GM10248 (cell line): ENCODE measurements around the gene ZNF302.

Experiments
- CTCF ChIA-PET: fragments of 300-600 bp; sonication (Branson Sonifier 250); formaldehyde crosslinking; extraction: SDS; loops from one replicate; lab custom pipeline; 2021; ENCODE audit warnings: antibody characterized with exemption; lab: Yijun Ruan, JAX
- POLR2A ChIA-PET: fragments of 350-650 bp; sonication (Branson Sonifier 250); formaldehyde crosslinking; extraction: SDS; loops from one replicate; lab custom pipeline; 2020; ENCODE audit warnings: antibody characterized with exemption; lab: Yijun Ruan, JAX
- DNase-seq: peaks from one replicate; pipeline ENCODE4 v3.0.0; 2012; ENCODE audit errors: extremely low spot score
- CTCF ChIP-seq: IDR thresholded peaks from 2 replicates; pipeline ENCODE4 v1.5.1; 2012; ENCODE audit warnings: mild to moderate bottlenecking, low read depth; ENCODE audit errors: extremely low read depth, missing control alignments, control extremely low read depth

The ZNF302 gene

DNA sequence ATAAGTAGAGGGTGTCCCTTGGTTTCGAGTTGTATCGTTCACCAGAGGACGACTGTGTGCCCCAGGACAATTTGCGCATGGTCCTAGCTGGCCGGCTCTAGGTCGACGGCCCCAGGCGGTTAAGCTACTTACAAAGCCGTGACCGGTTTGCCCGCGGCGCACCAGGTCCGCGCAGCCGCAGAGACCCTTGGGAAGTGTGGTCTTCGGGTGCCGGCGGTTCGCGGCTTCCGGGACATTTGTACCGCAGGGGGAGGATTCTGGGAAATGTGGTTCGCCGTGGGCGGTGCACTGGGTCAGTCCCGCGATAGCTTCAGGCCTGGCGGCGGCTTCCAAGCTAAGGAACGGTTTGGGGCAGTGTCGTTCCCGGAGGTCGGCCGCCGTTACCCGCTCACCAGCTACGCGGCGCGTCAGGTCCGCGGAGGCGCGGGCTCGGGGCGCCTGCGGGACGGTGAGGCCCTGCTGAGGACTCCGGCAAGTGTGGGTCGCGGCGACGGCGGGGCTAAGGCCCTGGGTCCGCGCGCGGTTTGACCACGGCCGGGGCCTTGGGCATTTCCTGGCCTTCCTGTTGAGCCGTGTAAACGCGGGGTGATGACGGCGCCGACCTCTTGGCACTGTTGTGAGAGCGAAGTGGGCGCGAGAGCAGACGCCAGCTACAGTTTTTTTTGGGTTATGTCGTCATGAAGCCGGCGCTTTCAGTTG is at the start of gene ZNF302:
Gene ZNF302 (plus strand): TSS at position 293 of the 699 bp plus-strand sequence. CDS start 1,127 bp downstream, outside the sequence.
- ChIA-PET CTCF (interaction anchor here (1.2 kb wide), 1 partner anchor 15 kb away, joined by 3 read pairs; no protein-coding TSS in a partner anchor), POLR2A (no interaction called here)
- DNase-seq = peak; percentile 93
- TF ChIP-seq CTCF = no peak

DNA sequence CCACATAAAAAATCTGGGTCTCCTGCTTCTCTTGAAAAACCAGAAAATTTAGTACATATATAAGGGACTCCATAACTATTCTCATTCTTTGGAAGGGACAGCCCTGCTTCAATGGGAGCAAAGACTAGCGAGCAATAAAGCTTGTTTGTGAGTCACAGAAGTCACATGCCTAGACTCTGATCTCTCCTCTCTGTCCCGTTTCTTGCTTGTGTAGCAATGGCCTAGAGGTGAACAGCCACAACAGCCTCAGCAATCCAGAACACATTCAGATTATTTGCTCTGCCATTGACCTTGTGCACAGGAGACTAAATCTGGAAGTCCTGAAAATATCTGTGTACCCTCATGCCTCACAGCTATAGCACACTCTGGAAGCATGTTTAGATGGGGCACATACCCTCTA is 43.7 kb upstream of the ZNF302 start:
- ChIA-PET POLR2A (no interaction called here), CTCF (interaction anchor here (1.5 kb wide), 1 partner anchor 11 kb away, joined by 3 read pairs; no protein-coding TSS in a partner anchor)
- no peak for TF ChIP-seq CTCF
- DNase-seq = no peak

DNA sequence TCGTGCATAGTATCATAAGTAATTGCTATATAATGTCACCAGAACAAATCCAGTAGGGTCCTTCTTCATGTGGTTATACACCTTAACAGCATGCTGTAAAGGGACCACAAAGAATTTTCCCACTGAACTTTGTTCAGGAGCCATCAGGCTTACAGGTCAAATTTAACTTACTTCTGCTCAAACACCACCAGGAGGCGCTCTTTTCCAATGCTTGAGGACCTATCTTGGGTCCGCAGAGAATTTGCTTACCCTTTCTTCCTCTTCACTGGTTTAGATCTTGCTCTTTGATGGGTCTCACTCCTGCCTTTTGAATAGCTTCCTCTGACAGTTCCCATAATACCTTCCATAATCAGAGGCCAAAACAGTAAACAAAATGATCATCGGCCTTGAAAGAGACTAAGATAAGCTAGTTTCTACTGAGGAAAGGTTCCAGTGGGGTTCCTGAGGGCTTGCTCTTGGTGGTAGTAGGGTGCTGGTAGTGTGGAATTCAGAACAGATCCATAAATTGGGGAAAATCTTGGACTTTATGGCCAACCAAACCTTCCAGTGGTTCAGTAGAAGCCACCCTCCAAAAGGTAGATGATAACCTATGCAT is 37.9 kb upstream of the ZNF302 start:
- CTCF ChIA-PET = interaction anchor here (0.6 to 5.4 kb wide), 19 partner anchors 13 to 496 kb away, joined by 3 to 54 read pairs (median 5); no protein-coding TSS in a partner anchor
- POLR2A ChIA-PET = no interaction called here
- peak; percentile 72 for TF ChIP-seq CTCF
- peak; percentile 43 for DNase-seq

- ChIA-PET CTCF (interaction anchor here (1.4 to 5.4 kb wide), 2 partner anchors 68 to 493 kb away, joined by 4 to 54 read pairs; no protein-coding TSS in a partner anchor), POLR2A (no interaction called here)
- DNase-seq = no peak
- no peak for TF ChIP-seq CTCF
Measured at GRCh38 chr19:34642241-34642640, 35.2 kb upstream of the ZNF302 start.

DNA sequence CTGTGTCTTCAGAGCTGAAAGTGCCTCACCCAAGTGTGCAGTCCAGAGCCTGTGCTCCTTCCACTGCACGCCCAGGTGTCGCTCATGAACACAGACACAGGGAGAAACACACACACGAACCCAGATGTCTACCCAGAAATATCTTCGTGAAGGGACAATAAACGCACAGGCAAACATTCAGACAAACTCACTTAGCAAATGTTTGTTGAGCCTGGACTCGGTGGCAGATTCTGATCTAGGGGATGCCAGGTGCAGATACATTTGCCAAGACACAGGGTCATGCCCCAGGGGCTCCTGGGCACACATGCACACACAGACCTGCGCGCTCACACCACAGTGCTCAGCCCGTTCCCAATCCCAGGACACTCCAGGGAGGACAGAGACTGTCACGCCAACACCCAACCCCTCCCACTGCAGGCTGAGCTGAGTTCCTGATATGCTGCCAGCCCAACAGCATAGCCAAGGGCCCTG is 32.5 kb upstream of the ZNF302 start:
- CTCF ChIA-PET = interaction anchor here (0.7 to 1.2 kb wide), 2 partner anchors 68 to 368 kb away, joined by 3 read pairs; no protein-coding TSS in a partner anchor
- no peak for TF ChIP-seq CTCF
- POLR2A ChIA-PET = no interaction called here
- no peak for DNase-seq

DNA sequence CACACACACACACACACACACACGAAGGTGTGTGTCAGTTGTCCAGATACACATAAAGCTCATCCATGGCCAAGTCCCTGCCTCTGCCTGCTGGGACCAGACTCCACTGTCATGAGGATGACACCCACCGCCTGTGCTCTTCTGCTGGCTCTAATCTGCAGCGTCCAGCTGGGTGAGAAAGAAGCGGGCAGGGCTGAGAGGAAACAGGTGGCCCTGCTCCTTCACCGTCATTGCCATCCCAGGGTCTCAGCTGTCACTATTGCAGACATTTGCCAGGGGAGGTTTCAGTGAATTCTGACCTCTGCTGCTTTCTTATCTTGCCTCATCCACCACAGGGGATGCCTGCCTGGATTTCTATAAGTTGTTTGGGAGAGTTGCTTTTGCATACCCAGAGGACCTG is 31.9 kb upstream of the ZNF302 start:
- DNase-seq = no peak
- POLR2A ChIA-PET = no interaction called here

More for the DNA sequence above, 31.9 kb upstream of the ZNF302 start:
- CTCF ChIA-PET = interaction anchor here (0.7 to 1.2 kb wide), 2 partner anchors 68 to 368 kb away, joined by 3 read pairs; no protein-coding TSS in a partner anchor
- TF ChIP-seq CTCF = no peak
